ENCODE data around the gene PQBP1.

The PQBP1 gene

DNA sequence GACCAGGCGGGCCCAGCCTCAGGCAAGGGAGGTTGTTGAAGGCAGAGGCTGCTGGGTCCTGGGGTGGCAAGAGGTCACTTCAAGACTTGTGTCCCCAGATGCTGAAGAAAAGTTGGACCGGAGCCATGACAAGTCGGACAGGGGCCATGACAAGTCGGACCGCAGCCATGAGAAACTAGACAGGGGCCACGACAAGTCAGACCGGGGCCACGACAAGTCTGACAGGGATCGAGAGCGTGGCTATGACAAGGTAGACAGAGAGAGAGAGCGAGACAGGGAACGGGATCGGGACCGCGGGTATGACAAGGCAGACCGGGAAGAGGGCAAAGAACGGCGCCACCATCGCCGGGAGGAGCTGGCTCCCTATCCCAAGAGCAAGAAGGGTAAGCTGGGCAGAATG, 4.4 kb downstream of the PQBP1 start:
- no peak for DNase-seq (ENCODE audit: low read depth)

DNA sequence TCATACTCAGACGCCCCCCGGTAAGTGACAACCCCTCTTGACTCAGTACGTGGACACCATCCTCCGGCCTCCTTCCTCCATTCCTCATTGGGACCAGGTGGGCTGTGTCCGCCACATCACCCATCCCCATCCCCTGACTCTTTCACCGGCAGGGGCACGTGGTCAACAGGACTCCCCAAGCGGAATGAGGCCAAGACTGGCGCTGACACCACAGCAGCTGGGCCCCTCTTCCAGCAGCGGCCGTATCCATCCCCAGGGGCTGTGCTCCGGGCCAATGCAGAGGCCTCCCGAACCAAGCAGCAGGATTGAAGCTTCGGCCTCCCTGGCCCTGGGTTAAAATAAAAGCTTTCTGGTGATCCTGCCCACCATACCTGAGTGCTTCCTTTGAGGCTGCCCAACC, 5.0 kb downstream of the PQBP1 start:
- DNase-seq (ENCODE audit: low read depth), result no peak

DNA sequence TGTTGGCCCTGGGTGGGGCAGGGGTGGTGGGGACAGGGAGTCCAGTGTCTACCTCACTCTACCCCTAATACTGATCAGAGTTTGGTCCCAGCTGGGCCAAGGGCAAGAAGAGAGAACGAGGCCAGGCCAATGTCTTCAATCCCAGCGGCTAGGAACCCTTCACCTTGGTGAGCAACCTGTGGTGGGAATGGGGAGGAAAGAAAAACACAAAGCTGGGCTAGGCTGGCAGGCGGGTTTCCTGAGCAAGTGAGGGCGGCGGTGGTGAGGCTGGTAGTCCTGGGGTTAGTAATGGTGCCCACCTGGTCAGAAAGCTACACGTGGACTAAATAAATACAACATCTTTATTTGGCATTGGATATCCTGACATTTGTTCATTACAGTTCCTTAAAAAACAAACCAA, 5.6 kb downstream of the PQBP1 start:
- DNase-seq (ENCODE audit: low read depth), result no peak

DNA sequence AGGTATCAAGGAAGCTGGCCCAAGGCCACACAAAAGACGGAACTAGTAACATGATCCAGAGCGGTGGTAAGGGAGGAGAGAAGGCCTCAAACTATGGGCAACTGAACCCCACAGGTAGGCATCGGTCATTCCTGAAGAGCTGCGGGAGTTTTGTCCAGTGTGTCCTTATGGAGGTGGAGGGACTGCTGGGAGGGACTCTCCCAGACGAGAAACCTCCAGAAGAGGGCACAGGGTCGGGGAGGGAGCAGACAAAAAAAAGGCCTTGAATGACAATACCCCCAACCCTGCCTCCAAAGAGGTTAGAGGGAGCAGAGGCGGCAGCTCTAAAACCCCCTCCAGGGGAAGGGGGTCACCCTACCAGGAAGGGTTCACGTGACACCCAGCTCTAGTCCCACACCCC, 6.5 kb downstream of the PQBP1 start:
- DNase-seq (ENCODE audit: low read depth), result no peak

DNA sequence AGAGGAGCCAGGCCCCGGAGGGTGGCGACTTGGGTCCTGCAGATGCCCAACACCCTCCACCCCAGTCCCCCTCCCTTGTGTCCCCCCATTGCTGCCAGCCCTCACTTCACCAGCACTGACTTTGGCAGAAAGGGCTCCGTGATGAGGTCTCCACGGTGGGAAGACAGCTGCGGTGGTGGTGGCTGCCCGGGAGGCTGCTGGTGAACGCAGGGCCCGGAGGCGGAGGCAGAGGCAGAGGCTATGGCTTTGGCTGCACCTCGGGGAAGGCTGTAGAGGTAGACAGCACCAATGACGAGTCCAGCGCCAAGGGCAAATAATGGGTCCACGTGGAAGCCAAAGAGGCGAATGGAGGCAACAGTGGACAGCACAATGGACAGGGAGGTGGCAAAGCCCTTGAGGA, 6.9 kb downstream of the PQBP1 start:
- no peak for DNase-seq (ENCODE audit: low read depth)

DNA sequence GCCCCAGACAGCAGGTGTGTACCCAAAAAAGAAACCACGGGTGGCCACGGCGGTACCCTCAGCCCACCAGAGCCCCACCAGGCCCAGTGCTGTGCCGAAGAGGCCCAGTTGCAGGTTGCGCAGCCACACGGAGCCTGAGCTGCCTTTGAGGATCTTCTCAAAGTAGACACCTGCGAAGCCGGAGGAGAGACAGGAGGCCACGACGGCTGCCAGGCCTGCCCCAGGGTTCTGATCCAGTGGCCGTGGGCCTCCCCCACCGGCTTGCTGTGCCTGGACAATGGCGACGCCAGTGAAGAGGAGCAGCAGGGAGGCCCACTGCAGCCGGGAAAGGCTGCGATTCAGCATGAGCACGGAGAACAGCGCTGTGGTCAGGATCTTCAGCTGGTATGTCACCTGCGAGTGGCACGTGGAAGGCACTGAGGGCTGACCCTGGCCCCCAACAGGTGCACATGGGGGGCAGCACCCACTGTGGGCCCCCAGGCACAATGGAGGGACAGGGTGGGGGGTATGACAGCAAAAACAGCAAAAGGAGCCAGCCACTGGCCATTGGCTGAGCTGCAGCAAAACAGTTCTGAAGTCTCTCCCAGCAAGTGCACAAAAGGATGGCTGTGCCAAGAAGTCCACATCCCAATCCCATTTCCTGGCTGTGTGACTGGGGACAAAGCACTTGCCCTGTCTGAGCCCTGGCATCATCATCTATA, 7.5 kb downstream of the PQBP1 start:
- no peak for DNase-seq (ENCODE audit: low read depth)

DNA sequence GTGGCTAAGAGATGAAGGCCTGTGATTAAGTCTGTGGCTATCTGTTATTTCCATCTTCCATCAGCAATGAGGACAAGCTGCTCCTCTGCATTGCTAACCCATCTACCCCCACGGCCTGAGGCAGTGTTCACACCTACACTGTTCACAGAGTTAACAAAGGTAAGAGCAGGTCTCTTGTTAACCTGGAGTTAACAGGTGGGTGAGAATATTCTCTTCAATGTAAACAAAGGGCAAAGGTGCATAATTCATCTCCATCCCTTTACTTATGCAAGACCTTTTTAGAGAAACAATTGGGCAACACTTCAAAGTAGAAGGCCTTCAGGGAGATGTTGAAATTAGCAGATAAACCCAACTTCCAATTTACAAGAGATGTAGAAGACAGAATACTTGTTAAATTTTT, 10.9 kb downstream of the PQBP1 start:
- no peak for DNase-seq (ENCODE audit: low read depth)

DNA sequence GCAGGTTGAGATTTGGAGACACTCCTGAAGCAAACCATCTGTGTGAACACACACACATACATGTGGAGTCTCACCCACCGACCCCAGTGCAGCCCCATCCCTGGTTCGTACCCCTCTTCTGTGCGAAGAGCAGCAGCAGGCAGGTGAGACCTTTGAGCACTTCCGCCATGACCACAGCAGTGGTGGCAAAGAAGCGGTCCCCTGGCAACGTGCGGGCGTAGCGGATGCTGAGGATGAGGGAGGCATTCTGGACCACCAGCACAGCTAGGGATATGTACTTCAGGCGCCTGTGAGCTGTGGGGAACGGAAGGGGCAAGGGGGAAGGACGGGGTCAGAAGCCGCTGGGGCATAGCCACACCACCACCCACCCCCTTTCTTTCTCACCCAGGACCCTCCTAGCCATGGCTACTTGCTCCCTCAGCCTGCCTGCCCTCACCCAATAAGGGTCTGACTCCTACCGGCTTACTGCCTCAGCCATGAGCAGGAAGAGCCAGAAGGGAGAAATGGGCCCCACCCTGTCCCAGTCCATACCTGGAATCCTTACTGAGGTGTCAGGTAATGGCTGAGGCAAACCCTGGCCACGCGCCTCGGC, 12.1 kb downstream of the PQBP1 start:
- DNase-seq (ENCODE audit: low read depth), result no peak

DNA sequence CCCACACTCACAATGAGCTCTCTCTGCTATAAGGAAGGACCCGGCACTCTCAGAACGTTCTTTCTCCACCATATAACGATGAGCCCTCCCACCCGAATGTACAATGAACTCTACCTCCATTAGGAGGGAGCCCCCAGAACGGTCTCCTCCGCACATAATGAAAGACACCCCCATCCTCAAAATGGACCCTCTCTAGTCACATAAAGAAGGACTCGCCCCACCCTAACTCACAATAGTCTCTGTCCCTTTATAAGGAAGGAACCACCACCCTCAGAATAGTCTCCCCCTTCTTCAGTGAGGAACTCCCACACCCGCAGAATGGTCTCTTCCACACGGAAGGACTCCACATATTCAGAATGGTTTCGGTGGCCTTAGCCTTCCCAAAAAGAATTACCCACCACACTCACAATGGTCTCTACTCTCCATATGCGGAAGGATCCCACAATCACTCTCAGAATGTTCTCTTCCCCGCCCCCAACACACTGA, 13.2 kb downstream of the PQBP1 start:
- DNase-seq (ENCODE audit: low read depth), result no peak

DNA sequence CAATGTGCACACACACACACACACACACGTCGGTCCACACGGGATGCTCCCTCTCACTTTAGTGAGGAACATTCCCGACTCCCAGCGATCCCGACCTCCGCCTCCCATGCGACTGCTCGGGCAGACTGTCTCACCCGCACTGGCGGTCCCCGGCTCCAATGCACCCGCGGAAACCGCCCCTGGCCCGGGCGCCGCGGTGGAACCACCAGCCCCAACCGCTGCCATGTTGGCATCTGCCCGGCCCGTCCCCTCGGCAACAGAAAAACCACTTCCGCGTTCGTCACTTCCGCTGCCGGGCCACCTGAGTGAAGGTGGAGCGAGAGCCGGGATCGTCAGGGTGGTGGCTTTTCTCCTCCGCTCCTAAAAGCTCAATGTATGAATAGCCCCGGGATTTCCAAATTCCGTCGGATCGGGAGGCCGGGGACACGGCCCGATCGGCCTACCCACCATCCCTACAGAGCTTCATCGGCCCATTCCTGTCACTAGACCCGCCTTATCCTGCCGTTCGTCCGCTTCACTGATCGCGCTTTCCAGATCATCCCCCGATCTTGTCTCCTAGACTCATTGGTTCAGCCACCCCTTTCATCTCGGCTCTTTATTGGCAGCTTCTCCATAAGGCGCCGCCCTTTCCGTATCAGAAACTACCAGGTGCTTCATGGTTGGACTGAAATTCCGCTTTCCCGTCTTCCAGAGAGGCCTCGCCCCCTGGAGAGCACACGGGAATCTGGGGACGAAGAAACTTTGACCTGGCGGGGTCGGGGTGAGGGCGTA, 13.9 kb downstream of the PQBP1 start, which contains the start of gene SLC35A2:
SLC35A2 (minus strand) TSS at position 235 of the 771 bp plus-strand sequence; CDS start at position 225, 10 bp downstream.
- peak; percentile 79 for DNase-seq (ENCODE audit: low read depth)

DNA sequence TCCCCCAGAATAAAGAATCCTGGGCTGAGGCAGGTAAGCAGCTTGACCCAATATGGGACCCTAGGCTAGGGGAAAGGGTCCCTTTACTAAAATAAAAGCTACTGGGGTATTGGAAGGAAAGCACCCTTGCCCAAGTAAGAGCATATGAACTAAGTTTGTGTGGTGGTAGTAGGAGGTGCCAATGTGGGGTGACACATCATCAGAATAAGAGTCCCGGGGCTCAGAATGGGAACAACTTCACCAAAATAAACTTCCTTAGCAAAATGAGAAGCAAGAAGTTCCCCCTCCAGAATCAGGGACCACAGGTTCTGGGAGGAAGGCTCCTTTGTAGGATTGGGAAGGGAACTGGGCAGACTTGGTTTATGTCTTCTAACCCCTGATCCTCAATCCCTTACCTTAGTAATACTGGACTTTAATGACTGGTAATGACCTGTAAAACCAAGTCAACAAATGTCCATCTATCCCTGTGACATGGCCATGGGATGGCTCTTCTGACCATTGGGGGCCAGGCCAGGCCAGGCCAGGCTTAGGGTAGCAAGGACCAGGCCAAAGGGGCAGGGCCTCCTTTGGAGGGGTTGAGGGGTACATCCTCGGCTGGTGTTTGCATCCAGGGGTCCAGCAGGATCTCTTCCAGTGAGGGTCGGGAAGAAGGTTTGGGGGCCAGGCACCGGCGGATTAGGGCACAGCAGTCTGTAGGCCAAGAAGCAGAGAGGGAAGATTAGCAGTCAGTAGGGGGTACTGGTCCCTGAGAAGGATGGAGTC, 16.1 kb downstream of the PQBP1 start:
- no peak for DNase-seq (ENCODE audit: low read depth)

DNA sequence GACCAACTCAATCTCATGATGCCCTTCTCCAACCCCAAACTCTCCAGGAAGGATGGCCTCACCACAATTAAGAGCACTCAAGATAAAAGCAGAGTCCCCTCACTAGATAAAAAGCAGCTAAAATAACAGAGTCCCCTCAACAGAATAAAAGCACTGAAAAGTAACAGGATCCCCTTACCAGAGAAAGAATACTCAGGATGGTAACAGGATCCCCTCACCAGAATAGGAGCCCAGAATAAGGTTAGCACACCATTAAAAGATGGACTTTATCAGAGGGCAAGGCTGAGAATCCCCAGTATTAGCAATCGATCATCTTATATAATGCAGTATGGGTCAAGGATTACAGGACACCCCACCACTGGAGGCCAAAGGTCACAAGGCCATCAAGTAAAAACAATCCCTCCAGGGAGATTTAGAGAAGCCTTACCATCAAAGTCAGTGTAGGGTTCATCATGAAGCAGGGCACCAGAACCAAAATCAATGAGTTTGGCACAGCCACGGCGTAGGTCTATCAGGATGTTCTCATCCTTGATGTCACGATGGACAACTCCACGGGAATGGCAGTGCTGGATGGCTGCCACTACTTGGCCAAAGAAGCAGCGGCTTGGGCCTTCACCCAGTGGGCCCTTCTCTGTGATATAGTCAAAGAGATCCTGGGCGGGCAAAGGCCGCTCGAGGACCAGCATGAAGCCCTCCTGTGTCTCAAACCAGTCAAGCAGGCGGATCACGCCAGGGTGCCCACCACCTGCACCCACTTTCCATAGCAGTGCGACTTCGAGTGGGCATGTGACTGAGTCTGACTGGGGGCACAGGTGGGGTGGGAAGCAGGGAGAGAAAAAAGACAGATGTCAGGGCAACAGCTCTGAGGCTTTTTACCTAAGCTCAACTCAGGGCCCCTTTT, 17.1 kb downstream of the PQBP1 start:
- no peak for DNase-seq (ENCODE audit: low read depth)

DNA sequence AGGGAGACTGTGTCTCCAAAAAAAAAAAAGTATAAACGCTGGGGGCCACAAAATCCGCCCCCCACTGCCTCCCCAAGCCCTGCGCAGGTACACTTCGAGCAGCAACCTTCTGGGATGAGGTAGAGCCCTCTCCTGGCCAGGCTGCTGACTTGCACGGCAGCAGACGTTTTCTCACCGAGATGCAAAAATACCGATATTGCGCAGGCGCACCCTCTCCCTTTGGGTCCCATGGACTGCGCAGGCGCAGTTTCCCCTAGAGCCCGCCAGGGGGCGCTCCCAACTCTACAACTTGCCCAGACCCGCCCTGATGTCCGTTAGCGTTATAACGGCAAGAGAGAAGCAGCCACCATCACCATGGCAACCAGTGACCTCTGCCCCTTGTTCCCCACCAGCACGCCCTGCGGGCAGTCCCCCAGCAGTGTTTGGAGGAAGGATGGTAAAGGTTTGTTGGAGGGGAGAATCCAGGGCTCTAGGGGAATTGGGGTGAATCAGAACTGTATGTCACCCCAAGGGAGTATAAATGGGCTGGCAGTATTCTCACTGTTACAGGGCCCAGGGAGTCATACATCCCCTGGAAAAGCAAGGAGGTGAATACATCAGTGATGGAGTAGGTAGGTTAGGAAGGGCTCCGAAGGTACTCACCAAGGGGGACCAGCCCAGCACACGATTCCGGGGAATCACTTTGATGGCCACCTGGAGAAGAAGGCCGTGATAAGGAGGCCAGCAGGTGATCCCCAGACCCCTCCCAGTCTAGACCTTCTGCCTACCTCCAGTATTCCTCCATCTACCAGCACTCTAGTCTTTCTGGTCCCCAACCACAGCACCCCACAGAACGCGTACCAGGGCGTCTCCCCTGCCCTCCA, 19.6 kb downstream of the PQBP1 start:
- DNase-seq (ENCODE audit: low read depth), result peak; percentile 81

DNA sequence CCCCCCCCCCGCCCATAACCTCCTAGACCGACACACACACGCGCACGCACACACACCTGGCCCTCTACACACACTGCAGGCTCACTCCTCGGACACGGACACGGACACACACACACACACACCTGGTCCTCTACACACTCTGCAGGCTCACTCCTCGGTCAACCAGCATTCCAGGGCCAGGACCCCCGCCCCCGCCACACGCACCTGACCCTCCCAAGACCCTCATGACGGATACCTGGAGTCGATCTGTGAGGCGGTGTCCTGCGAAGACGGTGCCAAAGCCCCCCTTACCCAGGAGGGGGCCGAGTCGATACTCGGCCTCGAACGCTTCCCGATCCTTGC, 20.5 kb downstream of the PQBP1 start:
- DNase-seq (ENCODE audit: low read depth), result no peak

DNA sequence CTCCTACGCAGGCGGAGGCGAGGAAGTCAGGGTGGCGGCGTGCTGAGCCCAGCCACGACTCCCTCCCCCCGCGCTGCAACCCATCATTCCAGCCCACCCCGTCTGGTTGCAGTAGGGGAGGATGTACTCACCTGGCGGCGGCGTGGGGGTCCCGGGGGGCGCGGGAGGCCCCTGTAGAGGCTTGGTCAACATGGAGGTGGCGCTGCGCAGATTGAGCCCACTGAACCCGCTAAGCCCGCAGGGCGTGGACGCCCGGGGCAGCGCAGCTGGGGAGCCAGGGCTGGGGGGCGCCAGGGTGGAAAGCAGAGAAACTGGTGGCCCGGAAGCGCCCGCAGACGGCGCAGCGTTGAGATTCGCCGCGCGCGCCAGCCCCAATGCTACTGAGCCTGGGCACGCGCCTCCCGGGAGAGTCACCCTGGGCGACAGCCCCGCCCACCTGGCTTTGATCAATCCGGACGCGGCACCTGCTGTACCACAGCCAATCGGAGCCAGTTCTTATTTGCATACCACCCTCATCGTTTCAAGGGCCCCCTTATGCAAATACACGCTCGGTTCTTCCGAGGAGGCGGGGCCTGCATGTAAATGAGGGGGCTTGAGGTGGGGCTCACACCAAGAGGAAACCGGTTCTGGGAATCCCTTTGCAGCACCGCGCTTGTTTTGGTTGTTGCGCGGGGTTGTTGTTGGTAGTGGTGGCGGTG, 21.1 kb downstream of the PQBP1 start, which contains the start of gene PIM2:
PIM2 (minus strand) TSS at position 382 of the 698 bp plus-strand sequence; CDS start at position 192, 190 bp downstream.
- DNase-seq (ENCODE audit: low read depth), result peak; percentile 88

DNA sequence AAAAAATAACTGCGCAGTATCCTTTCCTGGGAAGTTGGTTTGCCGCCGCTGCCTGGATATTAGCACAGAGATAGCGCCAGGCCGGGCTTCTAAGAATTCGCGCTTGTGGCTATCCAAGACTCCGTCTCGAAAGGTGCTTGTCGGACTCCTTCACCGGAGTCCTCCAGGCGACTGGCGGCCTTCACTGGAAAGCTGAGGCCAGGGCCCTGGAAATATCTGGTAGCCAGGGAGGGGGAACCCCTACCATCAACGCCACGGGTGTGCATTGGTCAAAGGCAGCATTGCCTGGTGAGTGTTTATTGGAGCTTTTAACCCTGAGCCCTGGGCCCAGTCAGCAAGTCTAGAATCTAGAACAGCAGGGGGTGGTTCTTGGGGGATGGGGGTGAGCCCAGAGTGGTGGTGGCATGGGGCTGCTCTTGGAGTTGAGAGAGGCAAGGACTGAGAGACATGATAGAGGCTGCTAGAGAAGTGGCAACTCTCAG, 21.7 kb downstream of the PQBP1 start:
- no peak for DNase-seq (ENCODE audit: low read depth)

DNA sequence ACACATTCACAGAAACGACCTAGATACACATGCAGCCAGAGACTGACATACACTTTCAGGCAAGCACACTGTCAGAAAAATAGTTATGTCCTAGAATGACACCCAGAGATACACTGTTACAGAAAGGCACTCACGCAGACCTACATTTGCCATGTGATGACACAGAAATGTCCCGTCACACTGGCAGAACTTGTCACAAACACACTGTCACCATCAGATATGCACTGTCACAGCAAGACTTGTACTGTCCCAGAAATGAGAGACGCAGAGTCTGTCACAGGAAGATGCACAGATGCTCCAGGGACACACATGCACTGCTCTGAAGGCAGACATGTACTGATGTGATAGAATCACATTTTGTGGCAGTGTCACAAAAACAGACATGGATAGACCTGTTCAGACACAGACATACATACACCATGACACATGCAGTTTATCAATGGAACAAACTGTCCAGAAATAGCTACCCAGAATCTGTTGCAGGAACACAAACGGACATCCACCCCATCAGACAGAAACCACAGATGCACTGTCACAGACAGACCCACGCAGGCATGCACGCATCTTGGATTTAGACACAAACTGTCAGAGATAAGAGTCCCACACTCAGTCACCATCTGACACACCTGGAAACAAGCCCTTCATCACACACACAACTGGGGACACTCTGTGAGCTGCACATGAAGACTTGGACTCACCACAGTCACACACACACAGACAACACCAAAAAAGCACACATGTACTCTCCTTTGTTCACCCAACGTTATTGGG, 22.4 kb downstream of the PQBP1 start:
- DNase-seq (ENCODE audit: low read depth), result no peak

DNA sequence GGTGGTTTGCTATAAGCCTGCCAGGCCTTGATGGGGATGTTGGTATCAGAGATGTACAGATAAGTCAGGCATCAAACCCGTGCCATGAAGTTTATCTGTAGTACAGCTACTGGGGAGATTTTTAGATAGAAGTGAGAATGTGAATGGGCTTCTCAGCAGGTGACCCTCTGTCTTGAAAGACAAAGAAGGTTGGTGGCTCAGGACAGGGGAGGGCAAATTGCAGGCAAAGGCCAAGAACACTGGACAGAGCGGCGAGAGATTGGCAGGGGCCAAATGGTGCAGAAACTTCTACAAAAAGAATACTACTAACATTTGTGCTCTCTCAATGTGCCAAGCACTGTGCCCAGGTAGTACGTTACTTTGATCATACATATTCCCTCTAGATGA, 23.0 kb downstream of the PQBP1 start:
- DNase-seq (ENCODE audit: low read depth), result no peak

DNA sequence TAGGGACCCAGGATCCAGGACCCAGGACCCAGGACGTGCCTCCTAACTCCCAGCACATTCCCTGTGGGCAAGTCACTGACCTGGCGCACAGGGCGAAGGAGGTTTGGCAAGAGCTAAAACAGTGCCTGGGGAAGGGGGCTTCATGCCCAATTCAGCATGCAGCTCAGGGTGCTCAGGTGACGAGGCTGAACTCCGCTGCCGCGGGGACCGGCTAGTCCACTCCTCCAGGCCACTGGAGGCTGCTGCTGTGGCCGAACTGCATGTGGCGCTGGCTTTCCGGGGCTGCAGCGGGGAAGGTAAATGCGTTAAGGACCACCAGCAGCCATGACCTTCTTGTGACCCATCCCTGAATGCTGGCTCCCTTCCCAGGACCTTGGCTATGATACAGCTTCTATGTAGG, 26.0 kb downstream of the PQBP1 start:
- DNase-seq (ENCODE audit: low read depth), result no peak
